ENCODE results near the gene PLXNA4. TPM values are rescaled to one million over a fixed set of nuclear protein-coding genes. Genes with fewer than 3 reads are reported as not detected.

The PLXNA4 gene
- total RNA-seq, 1 experiment from 2014 or later, result 1.0 TPM

DNA sequence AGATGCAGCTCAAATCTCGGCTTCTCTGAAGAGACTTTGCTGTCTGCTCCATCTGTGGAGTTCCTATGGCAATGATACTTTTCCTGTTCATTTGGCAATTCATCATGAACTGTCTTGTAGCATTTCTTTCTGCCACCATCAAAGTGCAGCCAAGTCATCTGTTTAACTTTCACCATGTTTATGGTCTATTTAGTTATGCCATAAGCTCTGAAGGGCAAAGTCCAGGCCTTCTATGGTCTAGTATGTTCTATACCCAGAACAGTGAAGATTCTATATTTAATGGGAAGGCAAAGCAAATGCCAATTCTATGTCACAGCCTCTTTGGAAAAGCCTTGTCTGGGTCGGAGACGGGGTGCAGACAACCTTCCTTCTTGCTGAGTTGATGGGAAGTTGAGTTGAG is 472.6 kb downstream of the PLXNA4 start:
- TF ChIP-seq EZH2 (IDR thresholded peaks at IDR 0.05; ENCODE audit: low read depth), result no peak
- TF ChIP-seq, protein P1, sequence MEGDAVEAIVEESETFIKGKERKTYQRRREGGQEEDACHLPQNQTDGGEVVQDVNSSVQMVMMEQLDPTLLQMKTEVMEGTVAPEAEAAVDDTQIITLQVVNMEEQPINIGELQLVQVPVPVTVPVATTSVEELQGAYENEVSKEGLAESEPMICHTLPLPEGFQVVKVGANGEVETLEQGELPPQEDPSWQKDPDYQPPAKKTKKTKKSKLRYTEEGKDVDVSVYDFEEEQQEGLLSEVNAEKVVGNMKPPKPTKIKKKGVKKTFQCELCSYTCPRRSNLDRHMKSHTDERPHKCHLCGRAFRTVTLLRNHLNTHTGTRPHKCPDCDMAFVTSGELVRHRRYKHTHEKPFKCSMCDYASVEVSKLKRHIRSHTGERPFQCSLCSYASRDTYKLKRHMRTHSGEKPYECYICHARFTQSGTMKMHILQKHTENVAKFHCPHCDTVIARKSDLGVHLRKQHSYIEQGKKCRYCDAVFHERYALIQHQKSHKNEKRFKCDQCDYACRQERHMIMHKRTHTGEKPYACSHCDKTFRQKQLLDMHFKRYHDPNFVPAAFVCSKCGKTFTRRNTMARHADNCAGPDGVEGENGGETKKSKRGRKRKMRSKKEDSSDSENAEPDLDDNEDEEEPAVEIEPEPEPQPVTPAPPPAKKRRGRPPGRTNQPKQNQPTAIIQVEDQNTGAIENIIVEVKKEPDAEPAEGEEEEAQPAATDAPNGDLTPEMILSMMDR (conservative IDR thresholded peaks at IDR 0.05), result no peak
- no peaks in the 10 kb centered on the region for H4K20me1 ChIP-seq (ENCODE audit: insufficient read depth)
- BruUV-seq (replicated peaks), result no TSS peak

DNA sequence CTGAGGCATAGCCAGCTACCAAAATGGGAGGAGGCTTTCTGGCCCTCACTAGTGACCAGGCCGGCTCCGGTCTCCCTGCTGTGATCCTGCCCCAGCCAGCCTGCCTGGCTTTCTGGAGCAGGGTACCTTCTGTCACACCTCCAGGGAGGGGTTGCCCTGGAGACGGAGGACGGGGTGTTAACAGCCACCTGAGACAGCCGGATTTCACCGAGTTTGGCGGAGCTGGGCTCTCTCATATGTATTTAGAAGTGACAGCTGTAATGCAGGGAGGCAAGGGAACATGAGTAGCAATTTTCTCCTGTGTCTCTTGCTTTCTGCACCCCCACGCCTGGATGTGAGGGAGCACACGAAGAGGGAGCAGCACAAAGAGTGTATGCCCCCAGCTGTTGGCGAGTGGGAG is 473.3 kb downstream of the PLXNA4 start:
- Histone ChIP-seq H3K4me3 (no peak overlapping the region), H3K9me3 (ENCODE audit: insufficient read depth, low read depth) (peaks cover 4% of the 10 kb centered on the region; the same call in 1 of the 2 replicates), H3K4me1 (replicated peaks; ENCODE audit: insufficient read depth) (no peaks in the 10 kb centered on the region), H4K20me1 (ENCODE audit: insufficient read depth) (no peaks in the 10 kb centered on the region), H3F3A (ENCODE audit: insufficient read depth, low read depth) (no peaks in the 10 kb centered on the region), H3K27me3 (ENCODE audit: insufficient read depth, low read depth) (no peaks in the 10 kb centered on the region), H2AFZ (no peak overlapping the region), H3K79me2 (ENCODE audit: low read depth) (no peaks in the 10 kb centered on the region), H3K27ac (no peak overlapping the region), H3K9me2 (ENCODE audit: insufficient read depth) (no peaks in the 10 kb centered on the region), H3K36me3 (ENCODE audit: low read depth) (no peaks in the 10 kb centered on the region), H3K4me2 (no peak overlapping the region)
- intact Hi-C loops (cut with micrococcal nuclease; ENCODE audit: unreplicated experiment), result no loop called here
- BruUV-seq (replicated peaks), result no TSS peak
- TF ChIP-seq, protein P1 (conservative IDR thresholded peaks at IDR 0.05), result no peak
- no peak for TF ChIP-seq EZH2 (IDR thresholded peaks at IDR 0.05; ENCODE audit: low read depth)
- POLR2A ChIA-PET (ENCODE audit: unreplicated experiment), result interaction anchor here (0.6 kb wide), 1 partner anchor 48 kb away, joined by 3 read pairs; no protein-coding TSS in a partner anchor
- no peak for DNase-seq
- CTCF ChIA-PET, result no interaction called here

More for the DNA sequence above, 472.6 kb downstream of the PLXNA4 start:
- Histone ChIP-seq H2AFZ (no peak overlapping the region), H3K4me2 (no peak overlapping the region), H3K4me1 (replicated peaks; ENCODE audit: insufficient read depth) (no peaks in the 10 kb centered on the region), H3K27me3 (ENCODE audit: insufficient read depth, low read depth) (no peaks in the 10 kb centered on the region), H3K36me3 (ENCODE audit: low read depth) (no peaks in the 10 kb centered on the region), H3F3A (ENCODE audit: insufficient read depth, low read depth) (no peaks in the 10 kb centered on the region), H3K27ac (no peak overlapping the region), H3K9me2 (ENCODE audit: insufficient read depth) (no peaks in the 10 kb centered on the region), H3K4me3 (no peak overlapping the region), H3K79me2 (ENCODE audit: low read depth) (no peaks in the 10 kb centered on the region), H3K9me3 (ENCODE audit: insufficient read depth, low read depth) (peaks cover 5% of the 10 kb centered on the region; the same call in 1 of the 2 replicates)
- ChIA-PET CTCF (no interaction called here), POLR2A (ENCODE audit: unreplicated experiment) (no interaction called here)
- intact Hi-C loops (cut with micrococcal nuclease; ENCODE audit: unreplicated experiment), result no loop called here
- no peak for DNase-seq

DNA sequence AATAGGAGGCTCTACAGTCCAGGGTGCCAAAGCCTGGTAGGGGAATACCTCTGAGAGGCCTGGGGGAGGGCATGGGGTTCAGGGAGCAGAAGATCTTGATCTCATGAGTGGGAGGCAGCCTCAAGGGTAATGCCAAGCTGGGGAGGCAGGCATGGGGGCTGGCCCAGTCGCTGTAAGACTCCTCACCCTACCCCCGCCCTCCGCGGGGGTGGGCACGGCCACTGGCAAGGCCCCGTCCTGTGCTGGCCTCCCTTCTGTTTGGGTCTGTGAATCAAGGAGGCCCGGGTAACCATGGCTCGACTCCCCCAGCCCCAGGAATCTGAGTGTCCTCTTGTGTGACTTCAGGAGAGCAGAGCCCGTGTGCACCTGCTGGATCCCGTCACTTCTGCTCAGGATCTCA is 473.9 kb downstream of the PLXNA4 start:
- no TSS peak for BruUV-seq (replicated peaks)
- H3K4me3 ChIP-seq, result no peak overlapping the region
- no peaks in the 10 kb centered on the region for H3K4me1 ChIP-seq (replicated peaks; ENCODE audit: insufficient read depth)
- no peaks in the 10 kb centered on the region for H4K20me1 ChIP-seq (ENCODE audit: insufficient read depth)
- no peaks in the 10 kb centered on the region for H3K27me3 ChIP-seq (ENCODE audit: insufficient read depth, low read depth)
- no peaks in the 10 kb centered on the region for H3K79me2 ChIP-seq (ENCODE audit: low read depth)
- no peak for TF ChIP-seq EZH2 (IDR thresholded peaks at IDR 0.05; ENCODE audit: low read depth)
- TF ChIP-seq, protein P1 (conservative IDR thresholded peaks at IDR 0.05), result no peak
- H3K36me3 ChIP-seq (ENCODE audit: low read depth), result no peaks in the 10 kb centered on the region
- H2AFZ ChIP-seq, result no peak overlapping the region
- H3K9me2 ChIP-seq (ENCODE audit: insufficient read depth), result no peaks in the 10 kb centered on the region
- no peaks in the 10 kb centered on the region for H3K9me3 ChIP-seq (ENCODE audit: insufficient read depth, low read depth)
- intact Hi-C loops (cut with micrococcal nuclease; ENCODE audit: unreplicated experiment), result no loop called here
- ChIA-PET POLR2A (ENCODE audit: unreplicated experiment) (no interaction called here), CTCF (no interaction called here)
- H3K27ac ChIP-seq, result no peak overlapping the region
- H3K4me2 ChIP-seq, result no peak overlapping the region
- no peaks in the 10 kb centered on the region for H3F3A ChIP-seq (ENCODE audit: insufficient read depth, low read depth)
- no peak for DNase-seq

All from PC-9 (cell line).